Glomerular endothelial cell (primary cell): Measurements from ENCODE around the gene SVIL. TPM values are rescaled to one million over a fixed set of nuclear protein-coding genes. Genes with fewer than 3 reads are reported as not detected.
"Not testable (repeated sequence)": the region's sequence is repeated elsewhere in the genome, so short reads cannot be mapped to it uniquely, and the experiment has no call there.

Source experiments
- DNase-seq: peaks from one replicate; pipeline ENCODE4 v3.0.0-alpha.2; 2011; ENCODE audit warnings: low read depth, low spot score; ENCODE audit errors: extremely low read depth
- total RNA-seq: library from RNA; depleted of rRNA; stranded (reverse); fragments of >200 nt; gene quantifications from 2 replicates; pipeline ENCODE4 v1.2.3, GENCODE V29; 2015

Gene SVIL
- total RNA-seq, 1 donor from 2014 or later, result 126 TPM

- no peak for DNase-seq
Observed at GRCh38 chr10:29546773-29547313, 87.9 kb downstream of the SVIL start.

GRCh38 chr10:29545122-29545521 is 89.6 kb downstream of the SVIL start:
- no peak for DNase-seq

- DNase-seq, result no peak
Observed at GRCh38 chr10:29543715-29544114, 91.1 kb downstream of the SVIL start.

- DNase-seq, result no peak
Observed at GRCh38 chr10:29542723-29543122, 92.0 kb downstream of the SVIL start.

- DNase-seq, result no peak
Observed at GRCh38 chr10:29541422-29542210, 93.2 kb downstream of the SVIL start.

GRCh38 chr10:29540016-29540415 is 94.8 kb downstream of the SVIL start:
- no peak for DNase-seq

- DNase-seq, result no peak
Observed at GRCh38 chr10:29539412-29539811, 95.4 kb downstream of the SVIL start.

GRCh38 chr10:29537799-29538198 is 97.0 kb downstream of the SVIL start:
- DNase-seq, result no peak

GRCh38 chr10:29536691-29537090 is 98.1 kb downstream of the SVIL start:
- not testable (repeated sequence) for DNase-seq

GRCh38 chr10:29535778-29536453 is 98.9 kb downstream of the SVIL start:
- no peak for DNase-seq

- no peak for DNase-seq
Observed at GRCh38 chr10:29535012-29535777, 99.6 kb downstream of the SVIL start.

- DNase-seq, result no peak
Observed at GRCh38 chr10:29534590-29534989, 100.2 kb downstream of the SVIL start.

GRCh38 chr10:29533696-29534285 is 101.0 kb downstream of the SVIL start:
- no peak for DNase-seq

GRCh38 chr10:29533046-29533445 is 101.7 kb downstream of the SVIL start:
- no peak for DNase-seq

GRCh38 chr10:29532256-29532878 is 102.4 kb downstream of the SVIL start:
- DNase-seq, result no peak

GRCh38 chr10:29530112-29530976 is 104.4 kb downstream of the SVIL start:
- no peak for DNase-seq

GRCh38 chr10:29529146-29529545 is 105.6 kb downstream of the SVIL start:
- no peak for DNase-seq

- no peak for DNase-seq
Observed at GRCh38 chr10:29525762-29526161, 109.0 kb downstream of the SVIL start.

- no peak for DNase-seq
Observed at GRCh38 chr10:29524720-29525119, 110.1 kb downstream of the SVIL start.
